ENCODE measurements around the gene NXNL2.

The NXNL2 gene

GRCh38 chr9:88536023-88536324 is 996 bp downstream of the NXNL2 start:
- TF ChIP-seq PATZ1 (CRISPR knock-in tag; IDR thresholded peaks at IDR 0.05; ENCODE audit: borderline replicate concordance) (no peak), SNAI2 (CRISPR knock-in tag; IDR thresholded peaks at IDR 0.05) (no peak), ESRRG (CRISPR knock-in tag; IDR thresholded peaks at IDR 0.05) (no peak), CSDC2 (CRISPR knock-in tag; IDR thresholded peaks at IDR 0.05) (no peak), TOX (CRISPR knock-in tag; IDR thresholded peaks at IDR 0.05; ENCODE audit: borderline replicate concordance) (no peak), PPARA (CRISPR knock-in tag; IDR thresholded peaks at IDR 0.05; ENCODE audit: borderline replicate concordance) (no peak), OSR1 (CRISPR knock-in tag; IDR thresholded peaks at IDR 0.05) (no peak), ZNF70 (CRISPR knock-in tag; IDR thresholded peaks at IDR 0.05) (no peak), BACH2 (CRISPR knock-in tag; IDR thresholded peaks at IDR 0.05; ENCODE audit: borderline replicate concordance) (no peak), CREB5 (CRISPR knock-in tag; IDR thresholded peaks at IDR 0.05; ENCODE audit: low read depth) (no peak), GLIS3 (CRISPR knock-in tag; IDR thresholded peaks at IDR 0.05) (no peak), ZNF8 (CRISPR knock-in tag; IDR thresholded peaks at IDR 0.05) (no peak)
- no peak for ATAC-seq

- no peak for ATAC-seq
- TF ChIP-seq ZFP3 (CRISPR knock-in tag; IDR thresholded peaks at IDR 0.05) (0 out of 2 replicates have a peak, but pooled peaks have one; percentile 28), TOX (CRISPR knock-in tag; IDR thresholded peaks at IDR 0.05; ENCODE audit: borderline replicate concordance) (no peak), BACH2 (CRISPR knock-in tag; IDR thresholded peaks at IDR 0.05; ENCODE audit: borderline replicate concordance) (no peak)
Measured at GRCh38 chr9:88536951-88537760, 2.2 kb downstream of the NXNL2 start.

- TF ChIP-seq ZFP3 (CRISPR knock-in tag; IDR thresholded peaks at IDR 0.05) (no peak), SNAI2 (CRISPR knock-in tag; IDR thresholded peaks at IDR 0.05) (no peak), POU6F1 (CRISPR knock-in tag; IDR thresholded peaks at IDR 0.05; ENCODE audit: borderline replicate concordance, low read depth) (no peak), PATZ1 (CRISPR knock-in tag; IDR thresholded peaks at IDR 0.05; ENCODE audit: borderline replicate concordance) (no peak), ZFP30 (CRISPR knock-in tag; IDR thresholded peaks at IDR 0.05) (no peak), ISL1 (CRISPR knock-in tag; IDR thresholded peaks at IDR 0.05) (no peak), ESRRG (CRISPR knock-in tag; IDR thresholded peaks at IDR 0.05) (no peak), ZNF70 (CRISPR knock-in tag; IDR thresholded peaks at IDR 0.05) (no peak), PPARA (CRISPR knock-in tag; IDR thresholded peaks at IDR 0.05; ENCODE audit: borderline replicate concordance) (no peak), CREB5 (CRISPR knock-in tag; IDR thresholded peaks at IDR 0.05; ENCODE audit: low read depth) (no peak), ARNTL (CRISPR knock-in tag; IDR thresholded peaks at IDR 0.05; ENCODE audit: borderline replicate concordance, low read depth) (no peak), CSRNP3 (CRISPR knock-in tag; IDR thresholded peaks at IDR 0.05) (no peak), TSHZ2 (CRISPR knock-in tag; IDR thresholded peaks at IDR 0.05) (no peak), ZNF565 (CRISPR knock-in tag; conservative IDR thresholded peaks at IDR 0.05; ENCODE audit: low read depth) (no peak), BACH2 (CRISPR knock-in tag; IDR thresholded peaks at IDR 0.05; ENCODE audit: borderline replicate concordance) (no peak), TOX (CRISPR knock-in tag; IDR thresholded peaks at IDR 0.05; ENCODE audit: borderline replicate concordance) (no peak), RARB (CRISPR knock-in tag; IDR thresholded peaks at IDR 0.05) (no peak), CSDC2 (CRISPR knock-in tag; IDR thresholded peaks at IDR 0.05) (no peak)
- ATAC-seq, result no peak
Measured at GRCh38 chr9:88537761-88538091, 2.7 kb downstream of the NXNL2 start.
